Spleen (tissue), 7 donors: ENCODE measurements around the gene FKTN.

ENCODE experiments used
- CTCF ChIP-seq, 11 experiments: fragments of 200-600 bp in 7 of 11; fragments of 450-650 bp in 4 of 11; sonication (generic) in 4 of 11; IDR thresholded peaks in 8 of 11; conservative IDR thresholded peaks in 3 of 11; 1 replicate in 7 of 11; 2 replicates in 4 of 11; pipeline versions ENCODE4 v1.4.0 to v1.8.0; 2016 to 2021; ENCODE audit warnings: antibody characterized with exemption in 11 of 11, inconsistent platforms in 4 of 11, mild to moderate bottlenecking in 1 of 11
- POLR2A ChIP-seq, 3 donors: fragments of 450-650 bp; IDR thresholded peaks; one replicate each; pipeline ENCODE4 v1.5.1; 2017; ENCODE audit warnings: antibody characterized with exemption in 3 of 3, mild to moderate bottlenecking in 1 of 3
- donor health status: DM: no; HTN: no; CAD: no; lungs with moderate emphysema.
- donor health status: DM: no; HTN: no; CAD: no.
- donor health status: DM: no; HTN: no; CAD: no.

DNA sequence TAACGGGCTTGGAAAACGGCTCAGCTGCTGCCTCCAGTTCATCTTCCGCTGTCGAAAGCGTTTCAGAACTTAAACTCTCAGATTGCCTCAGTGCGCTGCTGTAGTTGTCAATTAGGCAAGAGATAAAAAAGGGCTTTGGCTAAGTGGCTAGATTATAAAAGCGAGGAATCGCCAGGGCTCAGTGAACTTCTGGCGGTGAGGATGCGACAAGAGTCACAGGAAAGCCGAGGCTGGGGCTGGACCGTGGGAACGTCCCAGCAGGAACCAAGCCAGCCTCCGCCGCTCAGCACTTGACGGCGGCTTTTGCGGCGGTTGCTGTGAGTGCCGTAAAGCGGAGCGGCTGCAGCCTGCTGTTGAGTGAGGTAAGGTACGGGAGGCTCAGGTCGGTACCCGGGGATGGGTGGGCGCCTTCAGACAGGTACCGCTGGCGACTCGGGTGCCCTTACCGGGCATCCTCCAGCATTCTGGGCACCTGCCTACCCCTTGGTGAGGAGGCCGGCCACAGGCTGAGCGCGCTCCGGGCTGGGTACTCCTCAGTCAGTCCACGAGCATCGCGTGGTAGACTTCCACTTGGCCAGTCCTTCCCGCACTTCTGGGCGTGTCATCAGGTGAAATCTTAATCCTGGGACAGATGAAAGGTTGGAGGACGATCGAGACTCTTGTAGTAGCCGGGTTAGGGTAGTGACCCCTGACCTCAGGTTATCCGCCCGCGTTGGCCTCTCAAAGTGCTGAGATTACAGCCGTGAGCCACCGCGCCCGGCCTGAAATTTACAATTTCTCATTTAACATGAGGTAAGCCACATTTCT lies at the start of gene FKTN:
- TF ChIP-seq CTCF (IDR thresholded peaks at IDR 0.05 in 8 of 11, conservative IDR thresholded peaks at IDR 0.05 in 3 of 11) (no peak), POLR2A (IDR thresholded peaks at IDR 0.05) (no peak)
